Activated T-cell treated with anti-CD3 and anti-CD28 coated beads for 24 hours (primary cell): Measurements from ENCODE around the gene CORO2B.

Experiments used
- DNase-seq: peaks from one replicate; pipeline ENCODE4 v3.0.0-alpha.2; 2020; ENCODE audit warnings: low read depth

Gene CORO2B

GRCh38 chr15:68578980-68579935 lies at the start of gene CORO2B:
CORO2B (plus strand) TSS chr15:68578993; CDS start chr15:68579263, 270 bp downstream.
- DNase-seq = no peak

GRCh38 chr15:68531387-68532179 lies 47.2 kb upstream of the CORO2B start:
- no peak for DNase-seq

GRCh38 chr15:68536331-68537095 lies 42.3 kb upstream of the CORO2B start:
- no peak for DNase-seq

- no peak for DNase-seq
These were observed 41.7 kb upstream of the CORO2B start for GRCh38 chr15:68537097-68537496.

- no peak for DNase-seq
These were observed 41.3 kb upstream of the CORO2B start for GRCh38 chr15:68537506-68537905.

- no peak for DNase-seq
These were observed 40.5 kb upstream of the CORO2B start for GRCh38 chr15:68538311-68538710.

- no peak for DNase-seq
These were observed 37.0 kb upstream of the CORO2B start for GRCh38 chr15:68541743-68542142.

GRCh38 chr15:68542348-68542747 lies 36.4 kb upstream of the CORO2B start:
- DNase-seq = no peak

GRCh38 chr15:68542771-68543164 lies 36.0 kb upstream of the CORO2B start:
- DNase-seq = no peak

- no peak for DNase-seq
These were observed 35.4 kb upstream of the CORO2B start for GRCh38 chr15:68543165-68544008.

- DNase-seq = no peak
These were observed 32.5 kb upstream of the CORO2B start for GRCh38 chr15:68546318-68546717.

- DNase-seq = no peak
These were observed 30.4 kb upstream of the CORO2B start for GRCh38 chr15:68548364-68548763.

- no peak for DNase-seq
These were observed 28.8 kb upstream of the CORO2B start for GRCh38 chr15:68550004-68550403.

- peak; percentile 57 for DNase-seq
These were observed 28.1 kb upstream of the CORO2B start for GRCh38 chr15:68550498-68551295.

- no peak for DNase-seq
These were observed 27.5 kb upstream of the CORO2B start for GRCh38 chr15:68551296-68551635.

GRCh38 chr15:68552344-68552743 lies 26.4 kb upstream of the CORO2B start:
- DNase-seq = no peak

GRCh38 chr15:68552773-68553172 lies 26.0 kb upstream of the CORO2B start:
- DNase-seq = no peak

- DNase-seq = no peak
These were observed 25.3 kb upstream of the CORO2B start for GRCh38 chr15:68553314-68553993.

- peak; percentile 44 for DNase-seq
These were observed 24.6 kb upstream of the CORO2B start for GRCh38 chr15:68553994-68554720.
